ENCODE data around the gene RGS9. TPM values are rescaled to one million over a fixed set of nuclear protein-coding genes. Genes with fewer than 3 reads are reported as not detected.
A peak's percentile ranks its signal among the peaks of the same experiment; 100 is the strongest.

The RGS9 gene
- total RNA-seq, 1 donor from 2014 or later = 7.9 TPM

- peak overlapping the region; percentile 92 for H3K27ac ChIP-seq
- H3K4me3 ChIP-seq = peak overlapping the region; percentile 67
- DNase-seq = no peak
- intact Hi-C loops (cut with DNase I) = no loop called here
- no peaks in the 10 kb centered on the region for H3K36me3 ChIP-seq
- no peak for TF ChIP-seq CTCF (IDR thresholded peaks at IDR 0.05)
- H3K4me1 ChIP-seq = peaks cover 15% of the 10 kb centered on the region
- H3K27me3 ChIP-seq (ENCODE audit: low read depth) = no peaks in the 10 kb centered on the region
- H3K9me3 ChIP-seq = no peaks in the 10 kb centered on the region
- ATAC-seq = no peak
Observed at GRCh38 chr17:65123757-65124675, 13.2 kb upstream of the RGS9 start.

- no peaks in the 10 kb centered on the region for H3K36me3 ChIP-seq
- no peak overlapping the region for H3K4me3 ChIP-seq
- H3K9me3 ChIP-seq = no peaks in the 10 kb centered on the region
- intact Hi-C loops (cut with DNase I) = no loop called here
- no peak for TF ChIP-seq CTCF (IDR thresholded peaks at IDR 0.05)
- ATAC-seq (peak; percentile 37 to 60), DNase-seq (no peak)
- H3K27me3 ChIP-seq (ENCODE audit: low read depth) = no peaks in the 10 kb centered on the region
- no peak overlapping the region for H3K27ac ChIP-seq
- no peaks in the 10 kb centered on the region for H3K4me1 ChIP-seq
Observed at GRCh38 chr17:65130832-65131231, 6.3 kb upstream of the RGS9 start.

DNA sequence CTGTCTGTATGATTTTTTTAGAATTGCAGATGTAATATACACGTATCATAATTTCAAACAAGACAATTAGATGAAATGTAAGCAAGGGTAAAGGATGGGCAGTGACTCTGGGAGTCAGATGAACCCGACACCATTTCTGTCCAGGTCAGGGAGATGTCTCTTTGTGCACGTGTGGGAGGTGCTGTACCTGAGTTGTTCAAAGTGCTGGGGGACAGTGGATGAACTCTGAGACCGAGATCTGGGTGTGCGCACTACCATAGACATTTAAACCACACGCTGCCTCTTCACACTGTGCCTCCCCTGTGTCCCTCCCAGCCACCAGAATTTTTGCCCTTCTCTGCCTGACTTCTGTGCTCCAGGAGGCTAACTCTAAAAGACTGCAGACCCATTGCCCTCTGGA is 5.9 kb upstream of the RGS9 start:
- no peak for TF ChIP-seq CTCF (IDR thresholded peaks at IDR 0.05)
- H3K36me3 ChIP-seq = no peaks in the 10 kb centered on the region
- H3K27ac ChIP-seq = no peak overlapping the region
- intact Hi-C loops (cut with DNase I) = no loop called here
- no peaks in the 10 kb centered on the region for H3K27me3 ChIP-seq (ENCODE audit: low read depth)
- no peaks in the 10 kb centered on the region for H3K9me3 ChIP-seq
- DNase-seq (no peak), ATAC-seq (no peak)
- H3K4me3 ChIP-seq = no peak overlapping the region
- H3K4me1 ChIP-seq = no peaks in the 10 kb centered on the region

DNA sequence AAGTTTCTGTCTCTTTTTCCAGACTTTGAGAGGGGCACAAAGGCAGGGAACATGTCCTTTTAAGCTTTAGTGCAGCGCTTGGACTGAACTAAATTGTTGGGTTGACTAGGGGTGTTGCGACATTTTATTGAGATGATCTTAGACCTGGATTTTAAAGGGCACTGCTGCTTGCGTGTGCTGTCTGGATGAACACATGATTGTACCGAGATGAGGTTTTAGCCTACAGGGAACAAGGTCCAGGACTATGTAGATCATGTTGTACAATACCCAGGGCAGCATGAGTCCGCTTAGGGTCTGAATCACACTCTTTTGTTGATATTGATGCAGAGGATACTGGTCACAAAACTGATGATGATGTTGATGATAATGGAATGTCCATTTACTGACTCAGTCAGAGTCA is 5.2 kb upstream of the RGS9 start:
- Histone ChIP-seq H3K4me3 (no peak overlapping the region), H3K27ac (no peak overlapping the region), H3K4me1 (no peaks in the 10 kb centered on the region), H3K9me3 (no peaks in the 10 kb centered on the region), H3K36me3 (no peaks in the 10 kb centered on the region), H3K27me3 (ENCODE audit: low read depth) (no peaks in the 10 kb centered on the region)
- no peak for ATAC-seq
- DNase-seq = no peak
- intact Hi-C loops (cut with DNase I) = no loop called here
- no peak for TF ChIP-seq CTCF (IDR thresholded peaks at IDR 0.05)

GRCh38 chr17:65134035-65134434 is 3.1 kb upstream of the RGS9 start:
- H3K4me1 ChIP-seq = peaks cover 8% of the 10 kb centered on the region
- no peak for TF ChIP-seq CTCF (IDR thresholded peaks at IDR 0.05)
- no peaks in the 10 kb centered on the region for H3K36me3 ChIP-seq
- no peaks in the 10 kb centered on the region for H3K9me3 ChIP-seq
- intact Hi-C loops (cut with DNase I) = no loop called here
- no peaks in the 10 kb centered on the region for H3K27me3 ChIP-seq (ENCODE audit: low read depth)
- no peak for DNase-seq
- ATAC-seq = no peak
- H3K27ac ChIP-seq = no peak overlapping the region
- H3K4me3 ChIP-seq = no peak overlapping the region

Data from lower lobe of right lung (tissue), 2 donors.